Activated CD4-positive, alpha-beta T cell treated with anti-CD3 and anti-CD28 coated beads, Interleukin-2, Interleukin-4, amounts not matched to agents 100 ng/mL and 50 ng/mL, durations not matched to agents 16 hours and 8 hours (primary cell): Measurements from ENCODE around the gene CSPG4.
"Not testable (repeated sequence)": the region's sequence is repeated elsewhere in the genome, so short reads cannot be mapped to it uniquely, and the experiment has no call there.

Experiments used
- DNase-seq: peaks from one replicate; pipeline ENCODE4 v3.0.0-alpha.2; 2020; ENCODE audit warnings: low spot score

CSPG4 gene

GRCh38 chr15:75687486-75688277, 25.0 kb downstream of the CSPG4 start:
- DNase-seq, result no peak

GRCh38 chr15:75686212-75686642, 26.4 kb downstream of the CSPG4 start:
- peak; percentile 83 for DNase-seq

GRCh38 chr15:75685195-75685594, 27.5 kb downstream of the CSPG4 start:
- no peak for DNase-seq

- no peak for DNase-seq
Measured at GRCh38 chr15:75684648-75685047, 28.0 kb downstream of the CSPG4 start.

- peak; percentile 69 for DNase-seq
Measured at GRCh38 chr15:75683646-75684312, 28.9 kb downstream of the CSPG4 start.

- DNase-seq, result no peak
Measured at GRCh38 chr15:75682181-75683135, 30.2 kb downstream of the CSPG4 start.

- DNase-seq, result no peak
Measured at GRCh38 chr15:75680007-75680789, 32.5 kb downstream of the CSPG4 start.

- DNase-seq, result not testable (repeated sequence)
Measured at GRCh38 chr15:75678324-75678690, 34.3 kb downstream of the CSPG4 start.

- no peak for DNase-seq
Measured at GRCh38 chr15:75677465-75678323, 35.0 kb downstream of the CSPG4 start.

- no peak for DNase-seq
Measured at GRCh38 chr15:75676688-75677464, 35.8 kb downstream of the CSPG4 start.

GRCh38 chr15:75675579-75676404, 36.9 kb downstream of the CSPG4 start:
- DNase-seq, result no peak

GRCh38 chr15:75674366-75674765, 38.3 kb downstream of the CSPG4 start:
- no peak for DNase-seq

- DNase-seq, result no peak
Measured at GRCh38 chr15:75673426-75674235, 39.0 kb downstream of the CSPG4 start.

- no peak for DNase-seq
Measured at GRCh38 chr15:75672646-75673425, 39.8 kb downstream of the CSPG4 start.

GRCh38 chr15:75671730-75672602, 40.7 kb downstream of the CSPG4 start:
- no peak for DNase-seq

- no peak for DNase-seq
Measured at GRCh38 chr15:75669879-75670212, 42.8 kb downstream of the CSPG4 start.
